WTC11 (cell line): ENCODE measurements around the gene AIFM2. TPM values are rescaled to one million over a fixed set of nuclear protein-coding genes. Genes with fewer than 3 reads are reported as not detected.
"Not testable (repeated sequence)": the region's sequence is repeated elsewhere in the genome, so short reads cannot be mapped to it uniquely, and the experiment has no call there.

Experiments used
- ATAC-seq: fragments of 200-7000 bp; cut with Tn5 transposase; 2 replicates; pipeline ENCODE4 v1.10.0; 2021; ENCODE audit warnings: mild to moderate bottlenecking, moderate library complexity
- CTCF ChIA-PET: fragments of 300-600 bp; sonication (Branson Sonifier 250); formaldehyde crosslinking; loops from one replicate; lab custom pipeline; 2021; ENCODE audit warnings: antibody characterized with exemption; lab: Charles Lee
- POLR2A ChIA-PET: fragments of 350-600 bp; sonication (Branson Sonifier 250); formaldehyde crosslinking; loops from one replicate; lab custom pipeline; 2021; ENCODE audit warnings: antibody characterized with exemption; lab: Charles Lee
- DNase-seq: peaks from one replicate; pipeline ENCODE4 v3.0.0; 2021; ENCODE audit warnings: low spot score
- H3K27ac Mint-ChIP-seq: 2 replicates; pipeline ENCODE4 v1.8.0; 2021; ENCODE audit warnings: mixed read lengths
- H3K27me3 Mint-ChIP-seq: 2 replicates; pipeline ENCODE4 v1.8.0; 2021; ENCODE audit warnings: low read depth, mild to moderate bottlenecking, moderate library complexity, mixed read lengths
- H3K36me3 Mint-ChIP-seq: 2 replicates; pipeline ENCODE4 v1.8.0; 2021; ENCODE audit warnings: mixed read lengths
- H3K4me1 Mint-ChIP-seq: 2 replicates; pipeline ENCODE4 v1.8.0; 2022; ENCODE audit warnings: mixed read lengths
- H3K4me3 Mint-ChIP-seq: 2 replicates; pipeline ENCODE4 v1.8.0; 2021; ENCODE audit warnings: mild to moderate bottlenecking, moderate library complexity, mixed read lengths
- H3K9me3 Mint-ChIP-seq: 2 replicates; pipeline ENCODE4 v1.8.0; 2021; ENCODE audit warnings: mixed read lengths
- CBFB ChIP-seq: sonication (generic); formaldehyde crosslinking; IDR thresholded peaks from 2 replicates; pipeline ENCODE4 v1.8.1; 2022; ENCODE audit warnings: mild to moderate bottlenecking, low read depth, missing genetic modification reagents
- FOXP1 ChIP-seq: sonication (generic); formaldehyde crosslinking; IDR thresholded peaks from 2 replicates; pipeline ENCODE4 v1.8.0; 2022; ENCODE audit warnings: missing genetic modification reagents, mild to moderate bottlenecking, moderate library complexity, borderline replicate concordance
- GRHL2 ChIP-seq: fragments of 250-450 bp; sonication (Bioruptor Pico); IDR thresholded peaks from 2 replicates; pipeline ENCODE4 v1.8.0; 2022; ENCODE audit warnings: mild to moderate bottlenecking, moderate library complexity; ENCODE audit not compliant: insufficient replicate concordance, severe bottlenecking
- JUN ChIP-seq: sonication (generic); formaldehyde crosslinking; IDR thresholded peaks from 2 replicates; pipeline ENCODE4 v1.8.0; 2023; ENCODE audit warnings: mild to moderate bottlenecking, missing genetic modification reagents
- KAT7 ChIP-seq: sonication (generic); formaldehyde crosslinking; IDR thresholded peaks from 2 replicates; pipeline ENCODE4 v1.8.1; 2023; ENCODE audit warnings: missing genetic modification reagents, mild to moderate bottlenecking, borderline replicate concordance
- PRRX2 ChIP-seq: fragments of 250-450 bp; sonication (Bioruptor Pico); IDR thresholded peaks from 2 replicates; pipeline ENCODE4 v1.8.0; 2021; ENCODE audit warnings: mild to moderate bottlenecking
- RORB ChIP-seq: fragments of 250-450 bp; sonication (Bioruptor Pico); IDR thresholded peaks from 2 replicates; pipeline ENCODE4 v1.9.0; 2021; ENCODE audit warnings: mild to moderate bottlenecking
- TEAD1 ChIP-seq: sonication (generic); formaldehyde crosslinking; IDR thresholded peaks from 2 replicates; pipeline ENCODE4 v1.8.0; 2022; ENCODE audit warnings: mild to moderate bottlenecking, missing genetic modification reagents
- TEAD4 ChIP-seq: sonication (generic); formaldehyde crosslinking; IDR thresholded peaks from 2 replicates; pipeline ENCODE4 v1.8.0; 2022; ENCODE audit warnings: mild to moderate bottlenecking, missing genetic modification reagents
- ZNF396 ChIP-seq: fragments of 250-450 bp; sonication (Bioruptor Pico); IDR thresholded peaks from 2 replicates; pipeline ENCODE4 v1.8.0; 2021; ENCODE audit warnings: mild to moderate bottlenecking, moderate library complexity, borderline replicate concordance
- total RNA-seq: library from RNA; stranded (reverse); gene quantifications from 3 replicates; pipeline ENCODE4 v1.2.3, GENCODE V29; 2021
- TF ChIP-seq, protein P1 (sequence below): sonication (generic); formaldehyde crosslinking; IDR thresholded peaks from 2 replicates; pipeline ENCODE4 v1.8.1; 2022; ENCODE audit warnings: low read depth, missing genetic modification reagents, borderline replicate concordance
- TF ChIP-seq, protein P2 (sequence below): sonication (generic); formaldehyde crosslinking; IDR thresholded peaks from 2 replicates; pipeline ENCODE4 v1.8.0; 2023; ENCODE audit warnings: mild to moderate bottlenecking, missing genetic modification reagents
- TF ChIP-seq, protein P3 (sequence below): sonication (generic); formaldehyde crosslinking; IDR thresholded peaks from 2 replicates; pipeline ENCODE4 v1.8.0; 2022; ENCODE audit warnings: mild to moderate bottlenecking, missing genetic modification reagents
- TF ChIP-seq, protein P4 (sequence below): fragments of 200-600 bp; IDR thresholded peaks from 2 replicates; pipeline ENCODE4 v1.8.0; 2022; ENCODE audit warnings: antibody characterized with exemption
- TF ChIP-seq, protein P5 (sequence below): sonication (generic); formaldehyde crosslinking; IDR thresholded peaks from 2 replicates; pipeline ENCODE4 v1.8.0; 2023; ENCODE audit warnings: missing genetic modification reagents
- TF ChIP-seq, protein P6 (sequence below): sonication (generic); formaldehyde crosslinking; IDR thresholded peaks from 2 replicates; pipeline ENCODE4 v1.8.1; 2023; ENCODE audit warnings: mild to moderate bottlenecking, missing genetic modification reagents, borderline replicate concordance

AIFM2 gene
- total RNA-seq, 1 experiment from 2014 or later = 4.4 TPM

DNA sequence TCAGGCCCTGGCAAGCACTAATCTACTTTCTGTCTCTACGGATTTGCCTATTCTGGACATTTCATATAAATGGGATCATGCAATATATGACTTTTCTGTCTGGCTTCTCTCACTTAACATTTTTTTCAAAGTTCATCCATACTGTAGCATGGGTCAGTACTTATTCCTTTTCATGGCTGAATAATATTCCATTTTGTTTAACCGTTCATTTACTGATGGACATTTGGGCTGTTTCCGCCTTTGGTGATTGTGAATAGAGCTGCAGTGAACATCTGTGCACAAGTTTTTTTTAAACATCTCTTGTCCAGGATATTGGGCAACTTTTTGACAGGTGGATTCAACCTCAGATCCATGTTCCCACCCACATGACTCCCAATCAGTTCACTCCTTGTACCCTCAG lies 31.0 kb downstream of the AIFM2 start:
- no peak overlapping the region for H3K27ac Mint-ChIP-seq
- DNase-seq (no peak), ATAC-seq (no peak)
- H3K9me3 Mint-ChIP-seq = peaks cover 5% of the 10 kb centered on the region; the same call in 1 of the 2 replicates
- POLR2A ChIA-PET = no interaction called here
- CTCF ChIA-PET = interaction anchor here (1.1 to 1.2 kb wide), 2 partner anchors 13 to 15 kb away, joined by 3 to 4 read pairs; no protein-coding TSS in a partner anchor
- H3K36me3 Mint-ChIP-seq = peaks cover 14% of the 10 kb centered on the region
- no peak overlapping the region for H3K4me3 Mint-ChIP-seq
- H3K4me1 Mint-ChIP-seq = peaks cover 8% of the 10 kb centered on the region
- TF ChIP-seq JUN = no peak
- no peak for TF ChIP-seq PRRX2 (CRISPR knock-in tag)
- TF ChIP-seq, protein P1, sequence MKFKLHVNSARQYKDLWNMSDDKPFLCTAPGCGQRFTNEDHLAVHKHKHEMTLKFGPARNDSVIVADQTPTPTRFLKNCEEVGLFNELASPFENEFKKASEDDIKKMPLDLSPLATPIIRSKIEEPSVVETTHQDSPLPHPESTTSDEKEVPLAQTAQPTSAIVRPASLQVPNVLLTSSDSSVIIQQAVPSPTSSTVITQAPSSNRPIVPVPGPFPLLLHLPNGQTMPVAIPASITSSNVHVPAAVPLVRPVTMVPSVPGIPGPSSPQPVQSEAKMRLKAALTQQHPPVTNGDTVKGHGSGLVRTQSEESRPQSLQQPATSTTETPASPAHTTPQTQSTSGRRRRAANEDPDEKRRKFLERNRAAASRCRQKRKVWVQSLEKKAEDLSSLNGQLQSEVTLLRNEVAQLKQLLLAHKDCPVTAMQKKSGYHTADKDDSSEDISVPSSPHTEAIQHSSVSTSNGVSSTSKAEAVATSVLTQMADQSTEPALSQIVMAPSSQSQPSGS (CRISPR knock-in tag) = no peak
- no peak for TF ChIP-seq CBFB
- TF ChIP-seq TEAD1 = no peak
- no peak for TF ChIP-seq KAT7 (CRISPR knock-in tag)
- H3K27me3 Mint-ChIP-seq = no peaks in the 10 kb centered on the region

DNA sequence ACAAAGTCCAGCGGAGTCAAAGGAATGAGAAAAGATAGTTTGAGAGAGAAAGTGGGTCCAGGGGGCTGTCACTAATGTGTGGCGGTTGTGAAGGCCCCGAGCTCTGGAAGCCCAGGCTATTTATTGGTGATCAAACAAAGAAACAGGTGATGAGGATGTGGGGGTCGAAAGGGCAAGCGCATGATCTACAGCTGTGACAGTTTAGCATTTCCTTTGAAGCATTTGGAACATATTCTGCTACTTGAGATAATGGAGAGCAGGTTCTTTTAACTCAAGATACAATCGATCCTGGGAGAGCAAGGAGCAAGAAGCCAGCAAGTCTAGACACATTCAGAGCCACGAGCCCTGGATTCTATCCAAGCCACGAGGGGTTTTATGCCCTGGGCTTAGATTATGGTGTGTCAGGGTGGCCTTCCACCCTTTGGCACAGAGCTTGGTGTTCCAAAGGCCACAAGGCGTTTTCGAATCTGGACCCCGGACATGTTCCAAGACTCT lies 31.5 kb downstream of the AIFM2 start:
- H3K4me1 Mint-ChIP-seq, POLR2A ChIA-PET, H3K4me3 Mint-ChIP-seq, H3K9me3 Mint-ChIP-seq, H3K27ac Mint-ChIP-seq, H3K27me3 Mint-ChIP-seq, ATAC-seq, DNase-seq: not testable (repeated sequence)
- H3K36me3 Mint-ChIP-seq = peaks cover 14% of the 10 kb centered on the region
- CTCF ChIA-PET = interaction anchor here (1.1 to 1.2 kb wide), 2 partner anchors 14 to 15 kb away, joined by 3 to 4 read pairs; no protein-coding TSS in a partner anchor

DNA sequence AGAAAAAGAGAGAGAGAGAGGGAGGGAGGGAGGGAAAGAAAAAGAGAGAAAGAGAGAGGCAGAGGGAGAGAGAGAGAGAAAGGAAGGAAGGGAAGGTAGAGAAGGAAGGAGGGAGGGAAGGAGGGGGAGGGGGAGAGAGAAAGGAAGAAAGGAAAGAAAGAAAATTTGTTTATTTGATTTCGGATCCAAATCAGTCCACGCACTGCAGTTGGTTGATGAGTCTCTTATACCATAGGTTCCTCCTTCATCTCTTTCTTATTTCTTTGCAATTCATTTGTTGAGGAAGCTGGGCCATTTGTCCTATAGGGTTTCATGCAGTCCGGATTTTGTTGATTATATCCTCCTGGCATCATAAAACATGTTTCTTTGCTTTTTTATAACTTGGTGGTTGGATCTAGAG lies 34.4 kb downstream of the AIFM2 start:
- H3K4me3 Mint-ChIP-seq = no peak overlapping the region
- no peak for TF ChIP-seq TEAD4
- TF ChIP-seq, protein P2, sequence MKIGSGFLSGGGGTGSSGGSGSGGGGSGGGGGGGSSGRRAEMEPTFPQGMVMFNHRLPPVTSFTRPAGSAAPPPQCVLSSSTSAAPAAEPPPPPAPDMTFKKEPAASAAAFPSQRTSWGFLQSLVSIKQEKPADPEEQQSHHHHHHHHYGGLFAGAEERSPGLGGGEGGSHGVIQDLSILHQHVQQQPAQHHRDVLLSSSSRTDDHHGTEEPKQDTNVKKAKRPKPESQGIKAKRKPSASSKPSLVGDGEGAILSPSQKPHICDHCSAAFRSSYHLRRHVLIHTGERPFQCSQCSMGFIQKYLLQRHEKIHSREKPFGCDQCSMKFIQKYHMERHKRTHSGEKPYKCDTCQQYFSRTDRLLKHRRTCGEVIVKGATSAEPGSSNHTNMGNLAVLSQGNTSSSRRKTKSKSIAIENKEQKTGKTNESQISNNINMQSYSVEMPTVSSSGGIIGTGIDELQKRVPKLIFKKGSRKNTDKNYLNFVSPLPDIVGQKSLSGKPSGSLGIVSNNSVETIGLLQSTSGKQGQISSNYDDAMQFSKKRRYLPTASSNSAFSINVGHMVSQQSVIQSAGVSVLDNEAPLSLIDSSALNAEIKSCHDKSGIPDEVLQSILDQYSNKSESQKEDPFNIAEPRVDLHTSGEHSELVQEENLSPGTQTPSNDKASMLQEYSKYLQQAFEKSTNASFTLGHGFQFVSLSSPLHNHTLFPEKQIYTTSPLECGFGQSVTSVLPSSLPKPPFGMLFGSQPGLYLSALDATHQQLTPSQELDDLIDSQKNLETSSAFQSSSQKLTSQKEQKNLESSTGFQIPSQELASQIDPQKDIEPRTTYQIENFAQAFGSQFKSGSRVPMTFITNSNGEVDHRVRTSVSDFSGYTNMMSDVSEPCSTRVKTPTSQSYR (CRISPR knock-in tag) = no peak
- TF ChIP-seq, protein P3, sequence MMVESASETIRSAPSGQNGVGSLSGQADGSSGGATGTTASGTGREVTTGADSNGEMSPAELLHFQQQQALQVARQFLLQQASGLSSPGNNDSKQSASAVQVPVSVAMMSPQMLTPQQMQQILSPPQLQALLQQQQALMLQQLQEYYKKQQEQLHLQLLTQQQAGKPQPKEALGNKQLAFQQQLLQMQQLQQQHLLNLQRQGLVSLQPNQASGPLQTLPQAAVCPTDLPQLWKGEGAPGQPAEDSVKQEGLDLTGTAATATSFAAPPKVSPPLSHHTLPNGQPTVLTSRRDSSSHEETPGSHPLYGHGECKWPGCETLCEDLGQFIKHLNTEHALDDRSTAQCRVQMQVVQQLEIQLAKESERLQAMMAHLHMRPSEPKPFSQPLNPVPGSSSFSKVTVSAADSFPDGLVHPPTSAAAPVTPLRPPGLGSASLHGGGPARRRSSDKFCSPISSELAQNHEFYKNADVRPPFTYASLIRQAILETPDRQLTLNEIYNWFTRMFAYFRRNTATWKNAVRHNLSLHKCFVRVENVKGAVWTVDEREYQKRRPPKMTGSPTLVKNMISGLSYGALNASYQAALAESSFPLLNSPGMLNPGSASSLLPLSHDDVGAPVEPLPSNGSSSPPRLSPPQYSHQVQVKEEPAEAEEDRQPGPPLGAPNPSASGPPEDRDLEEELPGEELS (CRISPR knock-in tag) = no peak
- TF ChIP-seq FOXP1 = no peak
- TF ChIP-seq RORB (CRISPR knock-in tag) = no peak
- TF ChIP-seq, all 79 proteins: peak for 0
- POLR2A ChIA-PET = no interaction called here
- DNase-seq (no peak), ATAC-seq (no peak)
- Mint-ChIP-seq H3K36me3 (peaks cover 28% of the 10 kb centered on the region), H3K9me3 (peaks cover 5% of the 10 kb centered on the region; the same call in 1 of the 2 replicates), H3K27ac (no peak overlapping the region), H3K4me1 (no peaks in the 10 kb centered on the region), H3K27me3 (no peaks in the 10 kb centered on the region)
- CTCF ChIA-PET = interaction anchor here (1.9 kb wide), 1 partner anchor 18 kb away, joined by 6 read pairs; no protein-coding TSS in a partner anchor

DNA sequence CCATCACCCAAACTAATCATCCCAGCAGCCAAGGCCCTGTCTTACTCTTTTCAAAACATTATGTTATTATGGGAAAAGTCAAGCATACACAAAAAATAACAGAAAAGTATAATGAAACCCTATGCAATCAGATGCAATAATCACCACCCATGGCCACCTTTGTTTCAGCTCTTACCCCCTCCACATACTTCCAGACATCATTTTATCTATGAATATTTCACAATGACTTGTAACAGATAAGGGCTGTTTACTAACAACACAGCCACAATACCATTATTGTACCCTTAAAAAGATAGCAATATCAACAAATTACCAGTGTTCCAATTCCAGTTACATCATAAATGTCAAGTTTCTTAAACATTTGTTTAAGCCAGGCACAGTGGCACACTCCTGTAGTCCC lies 35.2 kb downstream of the AIFM2 start:
- ChIA-PET POLR2A (no interaction called here), CTCF (interaction anchor here (1.8 kb wide), 1 partner anchor 139 kb away, joined by 8 read pairs; no protein-coding TSS in a partner anchor)
- H3K27me3 Mint-ChIP-seq = no peaks in the 10 kb centered on the region
- no peak overlapping the region for H3K27ac Mint-ChIP-seq
- H3K4me1 Mint-ChIP-seq = no peaks in the 10 kb centered on the region
- no peak overlapping the region for H3K4me3 Mint-ChIP-seq
- DNase-seq = no peak
- H3K36me3 Mint-ChIP-seq = peaks cover 28% of the 10 kb centered on the region
- peaks cover 5% of the 10 kb centered on the region; the same call in 1 of the 2 replicates for H3K9me3 Mint-ChIP-seq
- no peak for ATAC-seq
- TF ChIP-seq, protein P4, sequence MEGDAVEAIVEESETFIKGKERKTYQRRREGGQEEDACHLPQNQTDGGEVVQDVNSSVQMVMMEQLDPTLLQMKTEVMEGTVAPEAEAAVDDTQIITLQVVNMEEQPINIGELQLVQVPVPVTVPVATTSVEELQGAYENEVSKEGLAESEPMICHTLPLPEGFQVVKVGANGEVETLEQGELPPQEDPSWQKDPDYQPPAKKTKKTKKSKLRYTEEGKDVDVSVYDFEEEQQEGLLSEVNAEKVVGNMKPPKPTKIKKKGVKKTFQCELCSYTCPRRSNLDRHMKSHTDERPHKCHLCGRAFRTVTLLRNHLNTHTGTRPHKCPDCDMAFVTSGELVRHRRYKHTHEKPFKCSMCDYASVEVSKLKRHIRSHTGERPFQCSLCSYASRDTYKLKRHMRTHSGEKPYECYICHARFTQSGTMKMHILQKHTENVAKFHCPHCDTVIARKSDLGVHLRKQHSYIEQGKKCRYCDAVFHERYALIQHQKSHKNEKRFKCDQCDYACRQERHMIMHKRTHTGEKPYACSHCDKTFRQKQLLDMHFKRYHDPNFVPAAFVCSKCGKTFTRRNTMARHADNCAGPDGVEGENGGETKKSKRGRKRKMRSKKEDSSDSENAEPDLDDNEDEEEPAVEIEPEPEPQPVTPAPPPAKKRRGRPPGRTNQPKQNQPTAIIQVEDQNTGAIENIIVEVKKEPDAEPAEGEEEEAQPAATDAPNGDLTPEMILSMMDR = no peak
- TF ChIP-seq, protein P5, sequence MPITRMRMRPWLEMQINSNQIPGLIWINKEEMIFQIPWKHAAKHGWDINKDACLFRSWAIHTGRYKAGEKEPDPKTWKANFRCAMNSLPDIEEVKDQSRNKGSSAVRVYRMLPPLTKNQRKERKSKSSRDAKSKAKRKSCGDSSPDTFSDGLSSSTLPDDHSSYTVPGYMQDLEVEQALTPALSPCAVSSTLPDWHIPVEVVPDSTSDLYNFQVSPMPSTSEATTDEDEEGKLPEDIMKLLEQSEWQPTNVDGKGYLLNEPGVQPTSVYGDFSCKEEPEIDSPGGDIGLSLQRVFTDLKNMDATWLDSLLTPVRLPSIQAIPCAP (CRISPR knock-in tag) = no peak
- TF ChIP-seq CBFB (no peak), GRHL2 (no peak), ZNF396 (CRISPR knock-in tag) (no peak)
- TF ChIP-seq, protein P6, sequence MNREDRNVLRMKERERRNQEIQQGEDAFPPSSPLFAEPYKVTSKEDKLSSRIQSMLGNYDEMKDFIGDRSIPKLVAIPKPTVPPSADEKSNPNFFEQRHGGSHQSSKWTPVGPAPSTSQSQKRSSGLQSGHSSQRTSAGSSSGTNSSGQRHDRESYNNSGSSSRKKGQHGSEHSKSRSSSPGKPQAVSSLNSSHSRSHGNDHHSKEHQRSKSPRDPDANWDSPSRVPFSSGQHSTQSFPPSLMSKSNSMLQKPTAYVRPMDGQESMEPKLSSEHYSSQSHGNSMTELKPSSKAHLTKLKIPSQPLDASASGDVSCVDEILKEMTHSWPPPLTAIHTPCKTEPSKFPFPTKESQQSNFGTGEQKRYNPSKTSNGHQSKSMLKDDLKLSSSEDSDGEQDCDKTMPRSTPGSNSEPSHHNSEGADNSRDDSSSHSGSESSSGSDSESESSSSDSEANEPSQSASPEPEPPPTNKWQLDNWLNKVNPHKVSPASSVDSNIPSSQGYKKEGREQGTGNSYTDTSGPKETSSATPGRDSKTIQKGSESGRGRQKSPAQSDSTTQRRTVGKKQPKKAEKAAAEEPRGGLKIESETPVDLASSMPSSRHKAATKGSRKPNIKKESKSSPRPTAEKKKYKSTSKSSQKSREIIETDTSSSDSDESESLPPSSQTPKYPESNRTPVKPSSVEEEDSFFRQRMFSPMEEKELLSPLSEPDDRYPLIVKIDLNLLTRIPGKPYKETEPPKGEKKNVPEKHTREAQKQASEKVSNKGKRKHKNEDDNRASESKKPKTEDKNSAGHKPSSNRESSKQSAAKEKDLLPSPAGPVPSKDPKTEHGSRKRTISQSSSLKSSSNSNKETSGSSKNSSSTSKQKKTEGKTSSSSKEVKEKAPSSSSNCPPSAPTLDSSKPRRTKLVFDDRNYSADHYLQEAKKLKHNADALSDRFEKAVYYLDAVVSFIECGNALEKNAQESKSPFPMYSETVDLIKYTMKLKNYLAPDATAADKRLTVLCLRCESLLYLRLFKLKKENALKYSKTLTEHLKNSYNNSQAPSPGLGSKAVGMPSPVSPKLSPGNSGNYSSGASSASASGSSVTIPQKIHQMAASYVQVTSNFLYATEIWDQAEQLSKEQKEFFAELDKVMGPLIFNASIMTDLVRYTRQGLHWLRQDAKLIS = no peak
